GM13976 (cell line): Measurements from ENCODE around the gene SIAH1.
A peak's percentile ranks its signal among the peaks of the same experiment; 100 is the strongest.

Source experiments
- DNase-seq: peaks from one replicate; pipeline ENCODE4 v3.0.0; 2012; ENCODE audit warnings: low spot score
- CTCF ChIP-seq: IDR thresholded peaks from 2 replicates; pipeline ENCODE4 v1.5.1; 2012; ENCODE audit warnings: borderline replicate concordance, mild to moderate bottlenecking; ENCODE audit not compliant: insufficient read depth; ENCODE audit errors: extremely low read depth, missing control alignments, control extremely low read depth
- in situ Hi-C: fragments of 300-500 bp; cut with MboI; formaldehyde crosslinking; loops from one replicate; pipeline ENCODE4 v1.12.0; 2022; ENCODE audit warnings: low sequenced_read_pairs, mixed read lengths, inconsistent platforms; ENCODE audit not compliant: unreplicated experiment

The SIAH1 gene

GRCh38 chr16:48393485-48394354, 8.5 kb upstream of the SIAH1 start:
- no peak for TF ChIP-seq CTCF
- in situ Hi-C loops = no loop called here
- DNase-seq = no peak

GRCh38 chr16:48392407-48392806, 7.2 kb upstream of the SIAH1 start:
- no peak for TF ChIP-seq CTCF
- in situ Hi-C loops = no loop called here
- no peak for DNase-seq

- DNase-seq = no peak
- in situ Hi-C loops = no loop called here
- TF ChIP-seq CTCF = no peak
These were observed 1.5 kb upstream of the SIAH1 start for GRCh38 chr16:48386559-48387312.

- peak; percentile 80 for DNase-seq
- in situ Hi-C loops = no loop called here
- TF ChIP-seq CTCF = no peak
These were observed 527 bp downstream of the SIAH1 start for GRCh38 chr16:48384520-48385252.

- in situ Hi-C loops = no loop called here
- TF ChIP-seq CTCF = no peak
- no peak for DNase-seq
These were observed 1.2 kb downstream of the SIAH1 start for GRCh38 chr16:48383877-48384519.

GRCh38 chr16:48383009-48383876, 2.0 kb downstream of the SIAH1 start:
- in situ Hi-C loops = no loop called here
- no peak for TF ChIP-seq CTCF
- DNase-seq = no peak
